Measurements from ENCODE around the gene ALPL. TPM values are rescaled to one million over a fixed set of nuclear protein-coding genes. Genes with fewer than 3 reads are reported as not detected.

Gene ALPL
- total and polyA plus RNA-seq, 9 of the 15 experiments (the other 6 are each of a cell fraction or from before 2014, with no cell fraction given), result 0.04 to 0.38 (median 0.18) TPM; not detected in 4

GRCh38 chr1:21613072-21613867 lies 104.0 kb downstream of the ALPL start (continued):
- TF ChIP-seq ZNF639 (CRISPR knock-in tag; conservative IDR thresholded peaks at IDR 0.05 in 1 of 2, IDR thresholded peaks at IDR 0.05 in 1 of 2) (peak in 1 of 2 experiments; percentile 75; a peak in 2 of 4 replicates), HOXB6 (CRISPR knock-in tag; IDR thresholded peaks at IDR 0.05; ENCODE audit: borderline replicate concordance) (no peak), BCOR (IDR thresholded peaks at IDR 0.05) (peak; percentile 50; the same call in 1 of the 2 replicates), TEAD2 (tag; IDR thresholded peaks at IDR 0.05) (no peak), ATF4 (CRISPR knock-in tag; IDR thresholded peaks at IDR 0.05) (no peak), PHF21A (IDR thresholded peaks at IDR 0.05; ENCODE audit: borderline replicate concordance, low read depth) (no peak), ARID2 (IDR thresholded peaks at IDR 0.05) (no peak), ZNF511 (CRISPR knock-in tag; IDR thresholded peaks at IDR 0.05) (peak; percentile 73; the same call in 1 of the 2 replicates), GABPB2 (CRISPR knock-in tag; conservative IDR thresholded peaks at IDR 0.05) (no peak), ZNF311 (CRISPR knock-in tag; IDR thresholded peaks at IDR 0.05) (no peak), FOXJ2 (tag; IDR thresholded peaks at IDR 0.05) (no peak), ZNF668 (CRISPR knock-in tag; IDR thresholded peaks at IDR 0.05) (no peak), IRF1 (CRISPR knock-in tag; IDR thresholded peaks at IDR 0.05; ENCODE audit: borderline replicate concordance) (no peak), ZBTB9 (CRISPR knock-in tag; IDR thresholded peaks at IDR 0.05) (no peak), LCOR (CRISPR knock-in tag; IDR thresholded peaks at IDR 0.05) (no peak), ZNF232 (CRISPR knock-in tag; IDR thresholded peaks at IDR 0.05) (no peak), BACH1 (tag; IDR thresholded peaks at IDR 0.05) (no peak), MEF2D (tag; conservative IDR thresholded peaks at IDR 0.05; ENCODE audit: low read depth) (0 out of 2 replicates have a peak, but pooled peaks have one; percentile 31), ZNF217 (CRISPR knock-in tag; IDR thresholded peaks at IDR 0.05) (no peak), ZNF408 (CRISPR knock-in tag; IDR thresholded peaks at IDR 0.05; ENCODE audit: low read depth) (no peak), NFIX (CRISPR knock-in tag; IDR thresholded peaks at IDR 0.05; ENCODE audit: low read depth) (no peak), IFI16 (CRISPR knock-in tag; IDR thresholded peaks at IDR 0.05) (no peak), ZNF780A (CRISPR knock-in tag; IDR thresholded peaks at IDR 0.05) (no peak), ZBTB1 (CRISPR knock-in tag; IDR thresholded peaks at IDR 0.05; ENCODE audit: borderline replicate concordance, low read depth) (no peak), ZNF384 (IDR thresholded peaks at IDR 0.05; ENCODE audit: low read depth, low read length) (no peak)
